Fibroblast of peridontal ligament (primary cell): ENCODE data around the gene KANK2.

Experiments
- DNase-seq: peaks from one replicate; pipeline ENCODE4 v3.0.0-alpha.2; 2010; ENCODE audit errors: extremely low read depth

The KANK2 gene

DNA sequence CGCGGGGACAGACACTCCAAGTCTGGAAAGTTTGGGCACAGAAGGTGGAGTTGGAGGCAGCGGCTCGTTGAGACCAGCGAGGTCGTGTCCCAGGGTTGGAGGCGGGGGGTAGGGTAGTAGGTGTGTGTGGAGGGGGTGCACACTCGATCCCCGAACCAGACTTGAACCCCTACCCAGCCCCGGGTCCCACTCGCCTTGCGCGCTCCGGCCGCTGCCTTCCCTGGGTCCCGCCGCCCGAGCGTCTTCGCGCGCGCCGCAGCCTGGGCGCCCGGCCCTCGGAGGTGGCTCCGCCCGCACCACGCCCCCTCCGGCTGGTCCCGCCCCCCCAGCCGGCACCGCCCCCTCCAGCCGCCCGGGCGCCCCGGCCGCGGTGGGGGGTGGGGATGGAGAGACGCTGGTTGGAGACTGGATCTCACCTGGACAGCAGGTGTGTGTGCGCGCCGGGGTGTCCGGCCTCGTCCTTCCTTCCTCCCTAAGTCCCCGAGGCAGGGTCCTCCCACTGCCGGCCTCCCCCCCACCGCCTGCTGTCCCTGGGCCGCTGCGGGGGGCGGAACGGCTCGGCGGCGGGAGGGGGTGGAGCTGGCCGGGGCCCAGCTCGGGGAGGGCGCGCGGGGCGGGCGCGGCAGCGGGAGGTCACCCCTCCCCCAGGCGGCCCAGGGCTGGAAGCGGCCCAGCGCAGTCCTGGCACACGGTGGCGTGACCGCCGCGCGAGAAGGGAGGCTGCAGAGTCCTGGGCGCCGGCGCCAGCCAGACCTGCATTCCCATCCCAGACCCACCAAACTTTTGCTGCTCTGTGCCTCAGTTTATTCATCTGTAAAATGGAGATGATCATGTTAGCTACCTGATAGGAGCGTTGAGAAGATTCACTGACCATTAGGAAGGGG, at the start of gene KANK2:
Gene KANK2, minus strand, starts transcription at position 255 of the 884 bp plus-strand sequence. CDS start 3,034 bp downstream, outside the sequence.
- peak; percentile 52 for DNase-seq

DNA sequence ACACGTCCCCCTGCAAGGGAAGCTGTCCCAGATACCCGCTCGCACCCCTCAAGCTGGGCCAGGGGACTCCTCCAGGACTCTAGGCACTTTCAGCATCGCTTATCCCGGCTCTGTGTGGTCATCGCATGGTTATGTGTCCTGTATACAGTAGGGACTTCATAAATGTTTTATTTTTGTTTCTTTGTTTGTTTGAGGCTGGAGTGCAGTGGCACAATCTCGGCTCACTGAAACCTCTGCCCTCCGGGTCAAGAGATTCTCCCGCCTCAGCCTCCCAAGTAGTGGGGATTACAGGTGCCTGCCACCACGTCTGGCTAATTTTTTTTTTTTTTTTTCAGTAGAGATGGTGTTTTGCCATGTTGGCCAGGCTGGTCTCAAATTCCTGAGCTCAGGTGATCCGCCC, 49.6 kb upstream of the KANK2 start:
- no peak for DNase-seq

- DNase-seq = no peak
Observed at GRCh38 chr19:11244846-11245589, 47.7 kb upstream of the KANK2 start.

- no peak for DNase-seq
Observed at GRCh38 chr19:11243798-11244169, 46.4 kb upstream of the KANK2 start.

DNA sequence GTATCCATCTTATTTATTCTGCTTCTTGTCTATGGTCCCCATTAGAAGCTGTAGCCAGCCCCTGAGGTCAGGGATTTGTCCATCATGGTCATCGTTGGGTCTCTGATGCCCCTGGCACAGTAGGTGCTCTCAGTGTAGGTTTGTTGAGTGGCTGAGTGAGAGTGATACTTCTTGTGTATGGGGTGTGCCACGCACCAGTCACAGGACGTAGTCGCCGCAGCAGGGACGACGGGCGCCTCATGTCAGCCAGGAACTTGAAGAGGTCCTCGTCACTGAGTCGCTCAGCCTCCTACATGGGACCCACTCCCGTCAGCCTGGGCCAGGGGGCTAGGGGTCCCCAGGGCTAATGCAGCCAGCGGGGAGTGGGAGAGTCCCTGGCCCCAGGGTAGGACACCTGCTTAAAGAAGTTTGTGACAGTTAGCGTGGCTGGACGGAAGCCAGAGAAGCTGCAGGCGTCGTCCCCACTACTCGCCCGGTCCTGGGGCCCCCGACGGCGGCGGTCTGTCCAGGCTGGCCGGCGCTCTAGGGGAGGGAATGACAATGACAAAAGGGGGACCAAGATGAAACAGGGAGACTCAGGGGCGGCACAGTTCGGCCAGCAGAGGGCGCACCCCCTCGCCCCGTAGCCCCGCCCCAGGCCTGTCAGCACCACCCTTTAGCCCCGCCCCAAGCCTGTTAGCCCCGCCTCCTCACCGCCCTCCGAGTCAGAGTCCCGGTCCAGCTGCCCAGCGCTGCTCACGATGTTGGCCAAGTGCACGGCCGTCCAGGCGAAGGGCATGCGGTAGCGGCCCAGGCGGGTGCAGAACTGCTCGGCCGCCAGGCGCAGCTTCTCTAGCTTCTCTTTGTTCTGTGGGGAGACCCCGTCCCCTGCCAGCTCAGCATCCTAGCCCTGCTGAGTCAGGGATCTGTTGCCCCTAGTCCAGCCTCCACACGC, 45.8 kb upstream of the KANK2 start:
- DNase-seq = peak; percentile 20

- DNase-seq = no peak
Observed at GRCh38 chr19:11242025-11242424, 44.7 kb upstream of the KANK2 start.

DNA sequence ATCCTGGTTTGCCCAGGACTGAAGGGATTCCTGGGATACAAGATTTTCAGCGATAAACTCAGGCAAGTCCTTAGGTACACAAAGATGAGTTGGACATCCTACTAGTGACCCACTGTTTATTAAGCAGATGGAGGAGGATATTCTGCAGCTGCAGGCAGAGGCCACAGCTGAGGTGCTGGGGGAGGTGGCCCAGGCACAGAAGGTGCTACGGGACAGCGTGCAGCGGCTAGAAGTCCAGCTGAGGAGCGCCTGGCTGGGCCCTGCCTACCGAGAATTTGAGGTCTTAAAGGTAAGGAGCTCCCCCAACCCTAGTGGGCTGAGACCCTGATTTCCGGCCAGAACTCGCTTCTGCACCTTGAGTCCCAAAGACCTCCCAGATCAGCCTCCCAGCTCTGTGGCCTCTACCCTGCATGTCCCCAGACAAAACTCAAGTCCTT, 42.7 kb upstream of the KANK2 start:
- no peak for DNase-seq

DNA sequence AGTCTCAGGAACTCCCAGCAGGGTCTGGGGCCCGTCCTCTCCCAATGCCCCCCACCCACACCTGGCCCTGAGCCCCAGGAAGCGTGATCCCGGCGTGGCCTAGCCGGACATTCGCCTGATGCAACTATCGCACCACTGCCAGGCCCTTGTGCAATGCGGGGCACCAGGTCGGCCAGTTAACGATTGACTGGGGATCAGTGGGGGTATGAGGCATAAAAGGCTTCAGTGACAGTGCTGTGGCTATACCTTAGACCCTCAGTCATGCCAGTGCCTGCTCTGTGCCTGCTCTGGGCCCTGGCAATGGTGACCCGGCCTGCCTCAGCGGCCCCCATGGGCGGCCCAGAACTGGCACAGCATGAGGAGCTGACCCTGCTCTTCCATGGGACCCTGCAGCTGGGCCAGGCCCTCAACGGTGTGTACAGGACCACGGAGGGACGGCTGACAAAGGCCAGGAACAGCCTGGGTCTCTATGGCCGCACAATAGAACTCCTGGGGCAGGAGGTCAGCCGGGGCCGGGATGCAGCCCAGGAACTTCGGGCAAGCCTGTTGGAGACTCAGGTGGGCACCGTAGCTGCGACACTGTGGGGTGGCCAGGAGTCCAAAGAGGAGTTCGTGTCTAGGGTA, 42.1 kb upstream of the KANK2 start, which contains the start of gene ANGPTL8:
Gene ANGPTL8, plus strand, starts transcription at position 243 of the 624 bp plus-strand sequence. Its CDS starts 19 bp downstream, at position 262.
- DNase-seq = no peak

- no peak for DNase-seq
Observed at GRCh38 chr19:11238781-11239376, 41.5 kb upstream of the KANK2 start.

DNA sequence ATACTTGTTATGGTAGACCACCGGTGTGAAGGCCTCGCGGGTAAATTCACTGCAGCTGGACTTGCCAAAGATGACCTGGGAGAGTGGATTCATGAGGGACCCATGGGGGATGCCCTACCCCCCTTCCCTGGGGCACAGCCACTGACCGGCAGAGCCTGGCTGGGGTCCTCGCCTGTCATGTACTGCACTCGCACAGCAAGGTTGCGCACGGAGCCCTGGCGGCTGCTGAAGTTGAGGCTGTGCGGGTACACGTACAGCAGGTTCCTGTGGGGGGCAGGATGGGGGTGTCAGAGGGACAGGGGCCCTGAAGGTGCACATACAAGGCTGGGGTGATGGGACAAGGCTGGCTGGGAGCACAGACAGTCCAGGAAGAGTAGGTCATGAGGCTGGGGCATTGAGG, 40.7 kb upstream of the KANK2 start:
- DNase-seq = no peak

GRCh38 chr19:11237321-11237720, 40.0 kb upstream of the KANK2 start:
- no peak for DNase-seq

GRCh38 chr19:11236324-11237301, 39.3 kb upstream of the KANK2 start:
- no peak for DNase-seq

DNA sequence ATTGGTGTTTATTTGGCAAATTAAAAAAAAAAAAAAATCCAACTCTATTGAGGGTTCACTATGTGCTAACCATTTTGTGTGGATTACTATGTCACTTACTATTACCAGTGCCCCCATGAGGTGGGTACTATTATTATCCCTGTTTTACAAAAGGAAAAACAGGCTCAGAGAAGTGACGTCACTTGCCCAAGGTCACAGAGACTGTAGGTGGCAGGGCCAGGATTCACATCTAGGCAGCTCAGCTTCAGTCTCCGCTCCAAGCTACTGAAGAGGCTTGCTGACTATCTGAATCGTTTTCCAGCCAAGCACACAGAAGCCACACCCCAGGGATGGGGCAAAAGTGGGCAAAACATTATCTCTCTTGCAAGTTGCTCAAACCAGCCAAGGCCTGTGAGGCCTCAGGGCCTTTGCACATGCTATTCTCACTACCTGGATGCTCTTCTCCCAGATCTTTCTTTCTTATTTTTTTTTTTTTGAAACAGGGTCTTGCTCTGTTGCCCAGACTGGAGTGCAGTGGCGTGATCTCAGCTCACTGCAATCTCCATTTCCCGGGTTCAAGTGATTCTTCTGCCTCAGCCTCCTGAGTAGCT, 37.2 kb upstream of the KANK2 start:
- no peak for DNase-seq

- no peak for DNase-seq
Observed at GRCh38 chr19:11233073-11233472, 35.7 kb upstream of the KANK2 start.

DNA sequence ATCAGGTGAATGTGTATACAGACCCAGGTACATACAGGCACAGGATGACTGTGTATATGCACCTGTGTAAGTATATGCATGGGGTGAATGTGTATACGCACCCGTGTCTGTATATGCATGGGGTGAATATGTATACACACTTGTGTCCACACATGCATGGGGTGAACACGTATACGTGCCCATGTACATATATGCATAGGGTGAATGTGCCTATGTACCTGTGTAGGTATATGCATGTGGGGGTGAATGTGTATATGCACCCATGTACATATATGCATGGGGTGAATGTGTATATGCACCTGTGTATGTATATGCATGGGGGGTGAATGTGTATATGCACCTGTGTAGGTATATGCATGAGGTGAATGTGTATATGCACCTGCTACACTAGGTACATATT, 35.2 kb upstream of the KANK2 start:
- no peak for DNase-seq

GRCh38 chr19:11230621-11231386, 33.5 kb upstream of the KANK2 start:
- no peak for DNase-seq

- no peak for DNase-seq
Observed at GRCh38 chr19:11227195-11227886, 30.0 kb upstream of the KANK2 start.

DNA sequence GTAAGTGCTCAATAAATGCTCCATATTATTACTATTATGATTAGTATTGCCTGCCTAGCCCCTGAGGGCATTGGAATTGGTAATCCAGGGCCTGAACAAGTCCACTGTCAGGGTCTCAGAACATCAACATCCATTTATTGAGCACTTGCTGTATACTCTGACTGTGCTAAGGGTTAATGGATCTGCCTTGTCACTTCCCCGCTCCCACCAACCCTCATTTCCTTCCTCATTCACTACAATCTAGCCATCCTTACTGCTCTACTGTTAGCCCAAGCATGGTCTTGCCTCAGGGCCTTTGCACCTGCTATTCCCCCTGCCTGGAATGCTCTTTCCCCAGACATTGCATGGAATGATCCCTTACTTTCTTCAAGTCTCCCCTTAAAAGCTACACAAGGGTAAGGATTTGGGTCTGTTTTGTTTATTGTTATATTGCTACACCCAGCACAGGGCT, 29.4 kb upstream of the KANK2 start:
- DNase-seq = no peak
